Body of pancreas (tissue), 4 donors: ENCODE results near the gene ZBTB21. TPM values are rescaled to one million over a fixed set of nuclear protein-coding genes. Genes with fewer than 3 reads are reported as not detected.
A peak's percentile ranks its signal among the peaks of the same experiment; 100 is the strongest.

Experiments
- ATAC-seq: fragments of 150-250 bp; one replicate; pipeline ENCODE4 v1.9.1; 2016
- DNase-seq, 4 donors: peaks; one replicate each; pipeline ENCODE4 v3.0.0-alpha.2; 2019
- H3K27ac ChIP-seq, 4 donors: fragments of 200-600 bp; sonication (generic); 1 replicate in 3 of 4; 2 replicates in 1 of 4; pipeline versions ENCODE4 v1.5.1 to v1.6.1; 2016 to 2019; ENCODE audit warnings: mild to moderate bottlenecking in 1 of 4, mixed read lengths in 1 of 4, moderate library complexity in 1 of 4
- H3K27me3 ChIP-seq, 2 donors: fragments of 200-600 bp; sonication (generic); one replicate each; pipeline ENCODE4 v1.6.0; 2016; ENCODE audit warnings: mild to moderate bottlenecking in 1 of 2
- H3K36me3 ChIP-seq, 2 donors: fragments of 200-600 bp; sonication (generic); replicated peaks in 1 of 2; 2 replicates each; pipeline ENCODE4 v1.5.1; 2016; ENCODE audit warnings: low read depth in 2 of 2; ENCODE audit not compliant: insufficient read depth in 1 of 2
- H3K4me1 ChIP-seq: fragments of 200-600 bp; sonication (generic); one replicate; pipeline ENCODE4 v1.6.0; 2016
- H3K4me3 ChIP-seq, 2 donors: fragments of 200-600 bp; sonication (generic); 1 replicate in 1 of 2; 2 replicates in 1 of 2; pipeline ENCODE4 v1.5.1; 2016 to 2019
- H3K9me3 ChIP-seq, 3 donors: fragments of 200-600 bp; sonication (generic); 1 replicate in 2 of 3; 2 replicates in 1 of 3; pipeline ENCODE4 v1.5.1; 2016
- POLR2A ChIP-seq, 3 donors: fragments of 450-650 bp; IDR thresholded peaks; one replicate each; pipeline ENCODE4 v1.6.1; 2016; ENCODE audit warnings: antibody characterized with exemption in 3 of 3, mild to moderate bottlenecking in 2 of 3
- WGBS, 2 donors: methylation state at CpG; one replicate each; pipeline ENCODE4 v1.1.5; 2017; 5-methylcytosine and 5-hydroxymethylcytosine counted together
- intact Hi-C: fragments of 100-400 bp; cut with DNase I; formaldehyde crosslinking; loops from one replicate; pipeline ENCODE4 v1.15.1; 2023
- total RNA-seq, 2 donors: library from RNA; depleted of rRNA; stranded (reverse); fragments of >200 nt; gene quantifications; one replicate each; pipeline ENCODE4 v1.1.0, GENCODE V29; 2016
- TF ChIP-seq, protein P1 (sequence below), 7 experiments: fragments of 450-650 bp in 4 of 7; fragments of 200-600 bp in 3 of 7; sonication (generic) in 3 of 7; IDR thresholded peaks; one replicate each; pipeline ENCODE4 v1.5.1; 2016 to 2019; ENCODE audit warnings: antibody characterized with exemption in 7 of 7

Gene ZBTB21
- total RNA-seq, 2 donors from 2014 or later = 4.2 to 10.2 TPM

- no peaks in the 10 kb centered on the region for H3K4me1 ChIP-seq
- H3K4me3 ChIP-seq = no peak overlapping the region
- no peaks in the 10 kb centered on the region for H3K36me3 ChIP-seq
- 63 to 71% methylated on average over 12 of the region's 12 CpGs for WGBS, 2 donors
- ATAC-seq = no peak
- intact Hi-C loops = no loop called here
- H3K9me3 ChIP-seq = no peaks in the 10 kb centered on the region
- TF ChIP-seq, protein P1, sequence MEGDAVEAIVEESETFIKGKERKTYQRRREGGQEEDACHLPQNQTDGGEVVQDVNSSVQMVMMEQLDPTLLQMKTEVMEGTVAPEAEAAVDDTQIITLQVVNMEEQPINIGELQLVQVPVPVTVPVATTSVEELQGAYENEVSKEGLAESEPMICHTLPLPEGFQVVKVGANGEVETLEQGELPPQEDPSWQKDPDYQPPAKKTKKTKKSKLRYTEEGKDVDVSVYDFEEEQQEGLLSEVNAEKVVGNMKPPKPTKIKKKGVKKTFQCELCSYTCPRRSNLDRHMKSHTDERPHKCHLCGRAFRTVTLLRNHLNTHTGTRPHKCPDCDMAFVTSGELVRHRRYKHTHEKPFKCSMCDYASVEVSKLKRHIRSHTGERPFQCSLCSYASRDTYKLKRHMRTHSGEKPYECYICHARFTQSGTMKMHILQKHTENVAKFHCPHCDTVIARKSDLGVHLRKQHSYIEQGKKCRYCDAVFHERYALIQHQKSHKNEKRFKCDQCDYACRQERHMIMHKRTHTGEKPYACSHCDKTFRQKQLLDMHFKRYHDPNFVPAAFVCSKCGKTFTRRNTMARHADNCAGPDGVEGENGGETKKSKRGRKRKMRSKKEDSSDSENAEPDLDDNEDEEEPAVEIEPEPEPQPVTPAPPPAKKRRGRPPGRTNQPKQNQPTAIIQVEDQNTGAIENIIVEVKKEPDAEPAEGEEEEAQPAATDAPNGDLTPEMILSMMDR (IDR thresholded peaks at IDR 0.05) = no peak
- no peak for TF ChIP-seq POLR2A (IDR thresholded peaks at IDR 0.05)
- no peak for DNase-seq
- no peaks in the 10 kb centered on the region for H3K27me3 ChIP-seq
- no peak overlapping the region for H3K27ac ChIP-seq
Observed at GRCh38 chr21:42025376-42026081, 15.4 kb upstream of the ZBTB21 start.

- Histone ChIP-seq H3K27me3 (no peaks in the 10 kb centered on the region), H3K36me3 (no peaks in the 10 kb centered on the region), H3K27ac (no peak overlapping the region), H3K4me3 (no peak overlapping the region), H3K9me3 (no peaks in the 10 kb centered on the region), H3K4me1 (no peaks in the 10 kb centered on the region)
- no peak for ATAC-seq
- WGBS, 2 donors = 85 to 90% methylated on average over 11 of the region's 11 CpGs
- TF ChIP-seq, protein P1 (IDR thresholded peaks at IDR 0.05) = no peak
- TF ChIP-seq POLR2A (IDR thresholded peaks at IDR 0.05) = no peak
- DNase-seq = no peak
- intact Hi-C loops = no loop called here
Observed at GRCh38 chr21:42022906-42023305, 12.7 kb upstream of the ZBTB21 start.

GRCh38 chr21:42022091-42022430 lies 11.9 kb upstream of the ZBTB21 start:
- Histone ChIP-seq H3K4me1 (no peaks in the 10 kb centered on the region), H3K4me3 (no peak overlapping the region), H3K9me3 (no peaks in the 10 kb centered on the region), H3K36me3 (no peaks in the 10 kb centered on the region), H3K27ac (peak overlapping the region in 1 of 4 donors; percentile 33), H3K27me3 (no peaks in the 10 kb centered on the region)
- DNase-seq (no peak), ATAC-seq (no peak)
- 32 to 38% methylated on average over 11 to 12 of the region's 12 CpGs for WGBS, 2 donors
- TF ChIP-seq, protein P1 (IDR thresholded peaks at IDR 0.05) = no peak
- intact Hi-C loops = no loop called here

DNA sequence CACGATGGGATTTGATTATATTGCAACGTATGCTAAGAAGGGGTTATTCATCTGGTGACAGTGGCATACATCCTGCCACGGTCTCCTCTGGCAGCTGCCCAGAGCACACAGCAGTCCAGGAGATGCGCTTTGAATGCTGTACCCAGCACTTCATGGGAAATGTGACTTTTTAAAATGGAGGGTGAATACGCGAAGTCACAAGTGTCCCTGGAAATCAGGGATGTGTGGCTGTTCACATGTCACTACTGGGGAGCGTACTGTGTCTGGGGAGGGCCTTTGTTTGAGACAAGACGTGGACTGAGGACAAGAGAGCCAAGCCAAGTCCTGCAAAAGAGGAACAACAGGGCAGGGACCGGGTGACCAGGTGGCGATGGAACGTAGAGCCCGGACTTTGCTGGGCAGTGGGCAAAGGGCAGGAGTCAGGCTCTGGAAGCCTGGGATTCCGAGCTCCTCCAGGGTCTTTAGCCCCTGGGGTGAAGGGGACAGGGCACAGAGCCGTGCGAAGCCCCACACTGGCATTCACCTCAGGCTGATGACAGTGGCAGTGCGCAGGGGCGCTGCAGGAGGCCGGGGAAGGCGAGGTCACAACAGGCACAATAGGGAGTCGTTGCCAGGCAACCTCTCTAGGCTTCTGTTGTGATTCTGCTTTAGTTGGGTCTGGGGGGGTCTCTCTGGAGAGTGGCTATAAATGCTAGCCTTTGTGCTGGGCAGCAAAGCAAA lies 11.4 kb upstream of the ZBTB21 start:
- no peak overlapping the region for H3K4me3 ChIP-seq
- DNase-seq (peak in 3 of 4 donors; percentile 41 to 52 (median 49)), ATAC-seq (peak; percentile 63)
- peak in 1 of 3 donors; percentile 12 for TF ChIP-seq POLR2A (IDR thresholded peaks at IDR 0.05)
- TF ChIP-seq, protein P1 (IDR thresholded peaks at IDR 0.05) = no peak
- H3K4me1 ChIP-seq = no peaks in the 10 kb centered on the region
- no peaks in the 10 kb centered on the region for H3K36me3 ChIP-seq
- WGBS, 2 donors = 45 to 51% methylated on average over 19 to 20 of the region's 20 CpGs
- H3K9me3 ChIP-seq = no peaks in the 10 kb centered on the region
- intact Hi-C loops = no loop called here
- H3K27me3 ChIP-seq = no peaks in the 10 kb centered on the region
- peak overlapping the region in 1 of 4 donors; percentile 33 for H3K27ac ChIP-seq
